ENCODE data around the gene CLDN1. TPM values are rescaled to one million over a fixed set of nuclear protein-coding genes. Genes with fewer than 3 reads are reported as not detected.

CLDN1 gene
- total and polyA plus RNA-seq, 12 donors = 0.10 to 0.78 (median 0.17) TPM; not detected in 2

GRCh38 chr3:190309414-190309813 is 12.8 kb downstream of the CLDN1 start:
- Histone ChIP-seq H3K4me1 (no peaks in the 10 kb centered on the region), H3K36me3 (no peaks in the 10 kb centered on the region), H3K27ac (no peak overlapping the region), H3K4me3 (no peak overlapping the region), H3K9me3 (no peaks in the 10 kb centered on the region), H3K27me3 (no peaks in the 10 kb centered on the region)
- no peak for DNase-seq
- no peak for TF ChIP-seq CTCF (IDR thresholded peaks at IDR 0.05)
- WGBS, 2 donors = 69 to 70% methylated on average over 3 of the region's 3 CpGs
- intact Hi-C loops (cut with DNase I) = loop anchor here in 1 of 10 donors (5.0 kb wide), 1 partner anchor 77 kb away; no protein-coding TSS in a partner anchor
- no peak for ATAC-seq

GRCh38 chr3:190308154-190308553 is 14.1 kb downstream of the CLDN1 start:
- 88 to 90% methylated on average over 5 of the region's 5 CpGs for WGBS, 2 donors
- Histone ChIP-seq H3K36me3 (no peaks in the 10 kb centered on the region), H3K27ac (no peak overlapping the region), H3K9me3 (no peaks in the 10 kb centered on the region), H3K27me3 (no peaks in the 10 kb centered on the region), H3K4me1 (no peaks in the 10 kb centered on the region), H3K4me3 (no peak overlapping the region)
- intact Hi-C loops (cut with DNase I) = loop anchor here in 1 of 10 donors (5.0 kb wide), 1 partner anchor 76 kb away; no protein-coding TSS in a partner anchor
- DNase-seq (no peak), ATAC-seq (no peak)
- no peak for TF ChIP-seq CTCF (IDR thresholded peaks at IDR 0.05)

- no peak for TF ChIP-seq CTCF (IDR thresholded peaks at IDR 0.05)
- Histone ChIP-seq H3K4me1 (no peaks in the 10 kb centered on the region), H3K27ac (no peak overlapping the region), H3K4me3 (no peak overlapping the region), H3K9me3 (no peaks in the 10 kb centered on the region), H3K27me3 (no peaks in the 10 kb centered on the region), H3K36me3 (no peaks in the 10 kb centered on the region)
- DNase-seq = no peak
- intact Hi-C loops (cut with DNase I) = loop anchor here in 1 of 10 donors (5.0 kb wide), 1 partner anchor 75 kb away; no protein-coding TSS in a partner anchor
- 72 to 76% methylated on average over 1 of the region's 1 CpG for WGBS, 2 donors
- ATAC-seq = no peak
These were observed 15.1 kb downstream of the CLDN1 start for GRCh38 chr3:190307164-190307545.

- peak in 2 of 8 donors; percentile 34 to 75 for ATAC-seq
- TF ChIP-seq CTCF (IDR thresholded peaks at IDR 0.05) = no peak
- DNase-seq = no peak
- no peaks in the 10 kb centered on the region for H3K36me3 ChIP-seq
- H3K27ac ChIP-seq = no peak overlapping the region
- peaks cover 0 to under 1% (median 0%) of the 10 kb centered on the region in 7 donors for H3K27me3 ChIP-seq
- H3K4me3 ChIP-seq = no peak overlapping the region
- H3K4me1 ChIP-seq = no peaks in the 10 kb centered on the region
- 70 to 74% methylated on average over 4 of the region's 4 CpGs for WGBS, 2 donors
- intact Hi-C loops (cut with DNase I) = loop anchor here in 1 of 10 donors (5.0 kb wide), 1 partner anchor 74 kb away; no protein-coding TSS in a partner anchor
- no peaks in the 10 kb centered on the region for H3K9me3 ChIP-seq
These were observed 15.6 kb downstream of the CLDN1 start for GRCh38 chr3:190306513-190307163.
